ENCODE data around the gene CRB2.

The CRB2 gene

GRCh38 chr9:123424552-123425225 lies 68.7 kb downstream of the CRB2 start:
- DNase-seq, result no peak

DNA sequence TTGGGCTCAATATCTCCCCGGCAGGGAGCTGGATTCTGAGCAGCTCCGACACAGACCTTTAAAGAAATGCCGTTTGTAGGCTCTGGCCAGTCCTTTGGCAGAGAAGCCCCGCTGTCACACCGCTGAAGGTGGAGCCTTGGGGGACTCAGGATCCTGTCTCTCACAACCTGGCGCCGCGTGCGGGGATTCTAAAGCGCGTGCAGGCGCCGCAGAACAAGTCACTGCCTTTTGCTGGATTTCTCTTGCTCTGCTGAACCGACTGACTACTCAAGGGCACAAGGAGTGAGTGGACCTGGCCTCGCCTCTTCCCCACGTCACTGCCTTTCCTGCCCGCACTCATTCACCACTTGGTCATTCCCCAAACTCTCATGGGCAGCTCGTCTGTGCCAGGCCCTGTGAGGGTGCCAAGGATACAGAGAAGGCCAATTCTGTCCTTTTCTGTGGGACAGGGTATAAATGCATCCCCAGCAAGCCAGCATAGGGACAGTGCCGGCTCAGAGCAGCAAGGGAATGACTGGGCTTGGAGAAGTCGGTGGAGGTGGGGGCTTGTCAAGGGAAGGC lies 69.3 kb downstream of the CRB2 start:
- no peak for DNase-seq

GRCh38 chr9:123425836-123426365 lies 69.9 kb downstream of the CRB2 start:
- DNase-seq, result no peak

- DNase-seq, result no peak
Observed at GRCh38 chr9:123426406-123426805, 70.4 kb downstream of the CRB2 start.

Measured in cortex of kidney (tissue), 1 donor.